Stimulated activated CD4-positive, alpha-beta T cell treated with anti-CD3 and anti-CD28 coated beads, Interleukin-15, amount 100 ng/mL, for 48 hours (primary cell): ENCODE results near the gene MSMP.

ENCODE experiments used
- DNase-seq, 2 donors: peaks; one replicate each; pipeline ENCODE4 v3.0.0-alpha.2; 2020; ENCODE audit warnings: low read depth in 2 of 2

Gene MSMP

GRCh38 chr9:35771534-35771933, 17.5 kb upstream of the MSMP start:
- DNase-seq: no peak

- no peak for DNase-seq
Measured at GRCh38 chr9:35771075-35771433, 17.0 kb upstream of the MSMP start.

- no peak for DNase-seq
Measured at GRCh38 chr9:35769763-35770162, 15.7 kb upstream of the MSMP start.

GRCh38 chr9:35767458-35767857, 13.4 kb upstream of the MSMP start:
- no peak for DNase-seq

GRCh38 chr9:35766997-35767396, 12.9 kb upstream of the MSMP start:
- no peak for DNase-seq

- no peak for DNase-seq
Measured at GRCh38 chr9:35763803-35764202, 9.7 kb upstream of the MSMP start.

GRCh38 chr9:35763181-35763580, 9.1 kb upstream of the MSMP start:
- no peak for DNase-seq

GRCh38 chr9:35760651-35761050, 6.6 kb upstream of the MSMP start:
- no peak for DNase-seq

- no peak for DNase-seq
Measured at GRCh38 chr9:35759795-35760194, 5.7 kb upstream of the MSMP start.

GRCh38 chr9:35758475-35759050, 4.5 kb upstream of the MSMP start:
- no peak for DNase-seq

GRCh38 chr9:35757892-35758275, 3.8 kb upstream of the MSMP start:
- DNase-seq: no peak

GRCh38 chr9:35757226-35757891, 3.3 kb upstream of the MSMP start:
- no peak for DNase-seq

GRCh38 chr9:35756275-35757225, 2.5 kb upstream of the MSMP start:
- DNase-seq: peak; percentile 69 to 84

GRCh38 chr9:35755071-35755470, 995 bp upstream of the MSMP start:
- no peak for DNase-seq

GRCh38 chr9:35753466-35753865, 610 bp downstream of the MSMP start:
- no peak for DNase-seq

GRCh38 chr9:35750256-35750531, 3.9 kb downstream of the MSMP start:
- no peak for DNase-seq

- DNase-seq: no peak
Measured at GRCh38 chr9:35749515-35750255, 4.4 kb downstream of the MSMP start.

- peak in 1 of 2 donors; percentile 59 for DNase-seq
Measured at GRCh38 chr9:35748858-35749514, 5.1 kb downstream of the MSMP start, which contains the start of the genes GBA2 and RGP1. Gene GBA2 (minus strand): TSS chr9:35749228. CDS start chr9:35748704, 524 bp downstream. Gene RGP1 (plus strand): TSS chr9:35749287. CDS start chr9:35749756, 469 bp downstream.

GRCh38 chr9:35748242-35748857, 5.7 kb downstream of the MSMP start:
- DNase-seq: no peak

- no peak for DNase-seq
Measured at GRCh38 chr9:35746583-35746982, 7.5 kb downstream of the MSMP start.

- no peak for DNase-seq
Measured at GRCh38 chr9:35745569-35745968, 8.5 kb downstream of the MSMP start.
